ENCODE measurements around the gene CKAP2L. TPM values are rescaled to one million over a fixed set of nuclear protein-coding genes. Genes with fewer than 3 reads are reported as not detected.

The CKAP2L gene
- total and polyA plus RNA-seq, 5 donors from 2014 or later: 0.43 to 3.4 (median 0.95) TPM

DNA sequence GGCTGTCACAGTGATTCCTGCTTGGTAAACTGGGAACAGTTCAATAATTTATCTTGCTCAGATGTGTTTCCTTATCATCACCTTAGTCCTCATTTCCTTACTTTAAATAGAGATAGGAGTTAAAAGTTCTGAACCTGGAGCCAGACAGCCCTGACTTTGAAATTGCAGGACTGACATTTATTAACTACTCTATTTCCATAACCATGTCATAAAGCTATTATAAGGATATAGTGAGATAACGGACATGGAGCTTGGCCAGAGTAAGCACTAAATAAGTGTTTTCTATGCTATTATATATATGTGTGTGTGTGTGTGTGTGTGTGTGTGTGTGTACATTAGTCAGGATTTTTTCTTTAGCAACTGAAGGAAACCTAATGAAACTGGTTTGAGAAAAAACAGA lies 30.5 kb downstream of the CKAP2L start:
- no peaks in the 10 kb centered on the region for H3K9me3 Mint-ChIP-seq
- no peaks in the 10 kb centered on the region for H3K4me1 ChIP-seq (ENCODE audit: control insufficient read depth, insufficient read depth, low read length, poor library complexity, severe bottlenecking)
- no peaks in the 10 kb centered on the region for H3K27me3 ChIP-seq (ENCODE audit: control insufficient read depth, insufficient read depth, low read length)
- H3K4me1 Mint-ChIP-seq: no peaks in the 10 kb centered on the region
- DNase-seq (no peak), ATAC-seq (ENCODE audit: low read depth in 2 of 2) (no peak)
- no peaks in the 10 kb centered on the region for H3K36me3 Mint-ChIP-seq
- no peaks in the 10 kb centered on the region for H3K9me3 ChIP-seq (ENCODE audit: control insufficient read depth in 2 of 2, low read length in 2 of 2)
- H3K27ac ChIP-seq (ENCODE audit: insufficient read depth, low read length, poor library complexity, severe bottlenecking): no peak overlapping the region
- no peak overlapping the region for H3K4me3 Mint-ChIP-seq
- peaks cover 2% of the 10 kb centered on the region for H3K27me3 Mint-ChIP-seq
- H3K27ac Mint-ChIP-seq: no peak overlapping the region
- no peaks in the 10 kb centered on the region for H3K36me3 ChIP-seq (ENCODE audit: control insufficient read depth, insufficient read depth, low read length)
- no peak overlapping the region for H3K4me3 ChIP-seq (ENCODE audit: low read depth, low read length)

DNA sequence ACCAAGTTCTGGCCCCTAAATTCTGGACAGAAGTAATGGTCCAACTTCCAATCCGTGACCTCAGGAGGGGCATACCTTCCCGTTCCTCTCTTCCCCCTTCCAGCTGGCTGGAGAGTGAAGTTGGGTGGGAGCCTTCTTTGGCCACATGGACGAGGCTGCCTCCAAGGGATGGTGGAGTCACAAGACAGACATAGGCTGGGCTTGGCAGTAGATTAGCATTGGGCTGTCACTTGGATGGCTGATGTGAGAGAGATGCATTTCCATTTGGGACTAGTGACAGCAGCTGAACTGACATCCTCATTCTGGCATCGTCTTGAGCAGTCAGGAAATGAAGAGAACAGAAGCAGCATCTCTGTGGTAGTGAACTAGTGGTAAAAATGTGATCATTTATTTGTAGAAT lies 31.0 kb downstream of the CKAP2L start:
- Histone ChIP-seq H3K27me3 (ENCODE audit: control insufficient read depth, insufficient read depth, low read length) (no peaks in the 10 kb centered on the region), H3K36me3 (ENCODE audit: control insufficient read depth, insufficient read depth, low read length) (no peaks in the 10 kb centered on the region), H3K27ac (ENCODE audit: insufficient read depth, low read length, poor library complexity, severe bottlenecking) (no peak overlapping the region), H3K4me3 (ENCODE audit: low read depth, low read length) (no peak overlapping the region), H3K4me1 (ENCODE audit: control insufficient read depth, insufficient read depth, low read length, poor library complexity, severe bottlenecking) (no peaks in the 10 kb centered on the region), H3K9me3 (ENCODE audit: control insufficient read depth in 2 of 2, low read length in 2 of 2) (no peaks in the 10 kb centered on the region)
- Mint-ChIP-seq H3K36me3 (no peaks in the 10 kb centered on the region), H3K9me3 (no peaks in the 10 kb centered on the region), H3K27ac (no peak overlapping the region), H3K4me3 (no peak overlapping the region), H3K27me3 (peaks cover 6% of the 10 kb centered on the region), H3K4me1 (no peaks in the 10 kb centered on the region)
- ATAC-seq (ENCODE audit: low read depth in 2 of 2) (no peak), DNase-seq (no peak)

DNA sequence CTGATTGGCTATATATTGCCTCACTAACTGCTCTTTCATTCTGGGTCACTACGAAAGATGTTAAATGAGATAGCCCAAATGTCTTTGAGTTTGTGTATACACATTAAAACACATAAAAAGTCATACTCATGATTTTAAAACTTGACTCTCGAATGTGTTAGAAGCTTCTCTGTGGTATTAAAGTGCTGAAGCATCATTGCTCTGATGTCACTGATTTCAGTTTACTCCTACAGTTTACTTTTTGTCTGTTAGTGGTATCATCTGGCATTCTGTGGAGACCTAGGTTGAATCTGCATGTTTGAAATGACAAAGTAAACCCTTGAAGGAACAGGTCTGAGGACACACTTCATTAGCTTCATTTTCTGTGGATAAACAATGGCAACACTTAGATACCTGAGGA lies 32.9 kb downstream of the CKAP2L start:
- Mint-ChIP-seq H3K4me3 (no peak overlapping the region), H3K27ac (no peak overlapping the region), H3K9me3 (no peaks in the 10 kb centered on the region), H3K36me3 (no peaks in the 10 kb centered on the region), H3K27me3 (peaks cover 19% of the 10 kb centered on the region), H3K4me1 (peaks cover 0 to 5% (median 0%) of the 10 kb centered on the region in 4 donors)
- Histone ChIP-seq H3K36me3 (ENCODE audit: control insufficient read depth, insufficient read depth, low read length) (no peaks in the 10 kb centered on the region), H3K27ac (ENCODE audit: insufficient read depth, low read length, poor library complexity, severe bottlenecking) (no peak overlapping the region), H3K4me1 (ENCODE audit: control insufficient read depth, insufficient read depth, low read length, poor library complexity, severe bottlenecking) (no peaks in the 10 kb centered on the region), H3K9me3 (ENCODE audit: control insufficient read depth in 2 of 2, low read length in 2 of 2) (no peaks in the 10 kb centered on the region), H3K27me3 (ENCODE audit: control insufficient read depth, insufficient read depth, low read length) (no peaks in the 10 kb centered on the region), H3K4me3 (ENCODE audit: low read depth, low read length) (no peak overlapping the region)
- DNase-seq (no peak), ATAC-seq (ENCODE audit: low read depth in 2 of 2) (no peak)

DNA sequence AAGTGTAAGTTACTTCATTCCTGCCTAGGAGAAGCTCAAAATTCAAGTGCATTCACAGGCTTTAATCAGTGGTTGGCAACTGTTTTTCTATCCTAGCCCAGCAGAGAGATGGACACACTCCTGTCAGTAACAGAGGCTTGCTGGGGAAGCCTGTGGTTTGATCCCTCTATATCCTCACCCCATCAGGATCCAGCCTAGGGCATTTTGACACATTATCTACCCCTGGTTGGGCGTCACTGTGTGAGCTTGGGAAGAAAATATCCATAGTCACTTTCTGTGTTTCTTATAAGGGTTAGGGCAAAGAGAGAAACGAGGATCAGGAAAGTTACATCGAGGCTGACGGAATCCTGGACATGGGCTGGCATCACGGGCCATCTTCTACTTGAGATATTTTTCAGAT lies 33.6 kb downstream of the CKAP2L start:
- no peak overlapping the region for H3K4me3 Mint-ChIP-seq
- Histone ChIP-seq H3K36me3 (ENCODE audit: control insufficient read depth, insufficient read depth, low read length) (no peaks in the 10 kb centered on the region), H3K27me3 (ENCODE audit: control insufficient read depth, insufficient read depth, low read length) (no peaks in the 10 kb centered on the region), H3K4me1 (ENCODE audit: control insufficient read depth, insufficient read depth, low read length, poor library complexity, severe bottlenecking) (no peaks in the 10 kb centered on the region), H3K4me3 (ENCODE audit: low read depth, low read length) (no peak overlapping the region), H3K9me3 (ENCODE audit: control insufficient read depth in 2 of 2, low read length in 2 of 2) (no peaks in the 10 kb centered on the region), H3K27ac (ENCODE audit: insufficient read depth, low read length, poor library complexity, severe bottlenecking) (no peak overlapping the region)
- ATAC-seq (ENCODE audit: low read depth in 2 of 2) (no peak), DNase-seq (no peak)
- peaks cover 19% of the 10 kb centered on the region for H3K27me3 Mint-ChIP-seq
- peak overlapping the region in 1 of 3 donors; percentile 45 for H3K27ac Mint-ChIP-seq
- H3K36me3 Mint-ChIP-seq: no peaks in the 10 kb centered on the region
- H3K4me1 Mint-ChIP-seq: peaks cover 0 to 6% (median 0%) of the 10 kb centered on the region in 4 donors
- H3K9me3 Mint-ChIP-seq: no peaks in the 10 kb centered on the region

DNA sequence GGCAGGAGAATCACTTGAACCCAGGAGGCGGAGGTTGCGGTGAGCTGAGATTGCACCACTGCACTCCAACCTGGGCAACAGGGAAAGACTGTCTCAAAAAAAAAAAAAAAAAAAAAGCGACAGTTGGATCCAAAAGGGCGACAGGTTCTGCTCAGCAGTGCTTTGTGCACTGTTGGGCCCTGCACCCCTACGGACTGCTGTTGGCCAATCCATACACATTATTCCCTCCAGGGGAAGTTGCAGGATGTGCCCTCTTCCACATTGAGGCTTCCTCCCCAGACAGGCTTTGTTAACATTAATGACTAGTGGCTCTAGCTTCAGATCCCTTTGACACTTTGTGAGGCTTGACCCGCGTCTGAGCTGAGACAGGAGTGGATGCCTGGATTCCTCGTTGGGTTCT lies 34.2 kb downstream of the CKAP2L start:
- no peak overlapping the region for H3K4me3 ChIP-seq (ENCODE audit: low read depth, low read length)
- Mint-ChIP-seq H3K4me3 (no peak overlapping the region), H3K9me3 (no peaks in the 10 kb centered on the region), H3K36me3 (no peaks in the 10 kb centered on the region), H3K4me1 (peaks cover 0 to 6% (median 0%) of the 10 kb centered on the region in 4 donors), H3K27me3 (peaks cover 19% of the 10 kb centered on the region), H3K27ac (peak overlapping the region in 2 of 3 donors; percentile 45 to 69)
- no peaks in the 10 kb centered on the region for H3K27me3 ChIP-seq (ENCODE audit: control insufficient read depth, insufficient read depth, low read length)
- no peaks in the 10 kb centered on the region for H3K4me1 ChIP-seq (ENCODE audit: control insufficient read depth, insufficient read depth, low read length, poor library complexity, severe bottlenecking)
- DNase-seq (no peak), ATAC-seq (ENCODE audit: low read depth in 2 of 2) (no peak)
- no peaks in the 10 kb centered on the region for H3K9me3 ChIP-seq (ENCODE audit: control insufficient read depth in 2 of 2, low read length in 2 of 2)
- H3K36me3 ChIP-seq (ENCODE audit: control insufficient read depth, insufficient read depth, low read length): no peaks in the 10 kb centered on the region
- no peak overlapping the region for H3K27ac ChIP-seq (ENCODE audit: insufficient read depth, low read length, poor library complexity, severe bottlenecking)

DNA sequence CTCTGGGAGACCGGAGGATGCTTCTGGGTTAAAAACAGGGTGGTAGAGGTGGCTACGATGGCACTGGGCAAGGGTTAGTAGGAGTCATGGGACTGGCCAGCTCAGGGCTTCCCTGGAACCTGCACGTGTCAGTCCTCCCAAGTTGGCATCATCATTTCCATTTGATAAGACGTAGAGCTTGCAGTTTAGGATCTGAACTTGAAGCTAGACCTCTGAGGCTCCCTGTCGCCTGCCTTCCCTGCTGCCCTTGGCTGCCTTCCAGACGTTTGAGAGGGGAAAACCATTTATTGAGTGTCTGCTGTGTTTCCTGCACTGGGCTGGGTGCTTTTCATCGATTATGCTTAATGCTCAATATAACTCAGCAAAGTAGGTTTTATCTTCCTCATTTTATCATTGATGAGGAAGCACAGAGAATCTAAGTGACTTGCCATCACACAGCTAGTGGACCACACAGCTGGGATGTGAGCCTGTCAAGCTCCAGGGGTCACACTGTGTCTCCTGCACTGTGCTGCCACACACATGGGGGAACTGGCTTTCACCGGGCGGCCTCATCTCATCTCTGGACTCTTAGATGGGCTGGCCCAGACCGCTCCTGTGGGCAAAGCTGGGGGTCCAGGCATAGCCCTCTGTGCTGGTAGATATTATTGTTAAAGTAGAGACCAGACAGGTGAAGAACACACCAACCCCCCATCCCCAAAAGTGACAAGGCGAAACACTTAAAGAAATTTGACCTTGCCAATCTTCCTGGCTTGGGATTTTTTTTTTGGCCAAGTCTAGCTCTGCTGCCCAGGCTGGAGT lies 35.8 kb downstream of the CKAP2L start:
- no peaks in the 10 kb centered on the region for H3K27me3 ChIP-seq (ENCODE audit: control insufficient read depth, insufficient read depth, low read length)
- peaks cover 19% of the 10 kb centered on the region for H3K27me3 Mint-ChIP-seq
- H3K9me3 ChIP-seq (ENCODE audit: control insufficient read depth in 2 of 2, low read length in 2 of 2): no peaks in the 10 kb centered on the region
- H3K9me3 Mint-ChIP-seq: no peaks in the 10 kb centered on the region
- peak overlapping the region in 1 of 3 donors; percentile 68 for H3K27ac Mint-ChIP-seq
- DNase-seq (no peak), ATAC-seq (ENCODE audit: low read depth in 2 of 2) (no peak)
- no peak overlapping the region for H3K4me3 ChIP-seq (ENCODE audit: low read depth, low read length)
- H3K36me3 ChIP-seq (ENCODE audit: control insufficient read depth, insufficient read depth, low read length): no peaks in the 10 kb centered on the region
- no peak overlapping the region for H3K4me3 Mint-ChIP-seq
- no peaks in the 10 kb centered on the region for H3K36me3 Mint-ChIP-seq
- H3K4me1 ChIP-seq (ENCODE audit: control insufficient read depth, insufficient read depth, low read length, poor library complexity, severe bottlenecking): no peaks in the 10 kb centered on the region
- no peak overlapping the region for H3K27ac ChIP-seq (ENCODE audit: insufficient read depth, low read length, poor library complexity, severe bottlenecking)
- H3K4me1 Mint-ChIP-seq: peaks cover 0 to 6% (median 0%) of the 10 kb centered on the region in 4 donors

DNA sequence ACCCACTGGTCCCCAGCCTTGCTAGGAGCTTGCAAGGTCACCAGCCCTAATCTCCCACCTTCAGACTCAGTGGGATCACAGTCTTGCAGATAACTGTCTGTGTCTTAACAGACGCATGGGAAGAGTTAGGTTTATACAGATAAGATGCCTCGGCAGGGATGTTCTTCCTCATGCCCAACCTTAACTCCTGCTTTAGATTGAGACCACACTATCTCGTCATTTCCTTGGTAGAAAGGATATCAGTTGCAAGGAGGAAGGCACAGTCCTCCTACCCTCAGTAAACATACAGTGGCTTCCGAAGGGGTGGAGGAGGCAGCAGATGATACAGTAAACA lies 36.4 kb downstream of the CKAP2L start:
- H3K27me3 ChIP-seq (ENCODE audit: control insufficient read depth, insufficient read depth, low read length): no peaks in the 10 kb centered on the region
- ATAC-seq (ENCODE audit: low read depth in 2 of 2) (no peak), DNase-seq (no peak)
- Mint-ChIP-seq H3K4me1 (peaks cover 0 to 6% (median 0%) of the 10 kb centered on the region in 4 donors), H3K27me3 (peaks cover 19% of the 10 kb centered on the region), H3K27ac (peak overlapping the region in 1 of 3 donors; percentile 68), H3K36me3 (no peaks in the 10 kb centered on the region), H3K9me3 (no peaks in the 10 kb centered on the region), H3K4me3 (no peak overlapping the region)
- no peaks in the 10 kb centered on the region for H3K4me1 ChIP-seq (ENCODE audit: control insufficient read depth, insufficient read depth, low read length, poor library complexity, severe bottlenecking)
- no peak overlapping the region for H3K27ac ChIP-seq (ENCODE audit: insufficient read depth, low read length, poor library complexity, severe bottlenecking)
- no peaks in the 10 kb centered on the region for H3K36me3 ChIP-seq (ENCODE audit: control insufficient read depth, insufficient read depth, low read length)
- H3K4me3 ChIP-seq (ENCODE audit: low read depth, low read length): no peak overlapping the region
- no peaks in the 10 kb centered on the region for H3K9me3 ChIP-seq (ENCODE audit: control insufficient read depth in 2 of 2, low read length in 2 of 2)
